ENCODE data around the gene HPDL.

Gene HPDL

GRCh38 chr1:45334308-45335245 lies 7.9 kb downstream of the HPDL start:
- no peak for DNase-seq (ENCODE audit: low read depth)
- no peak overlapping the region for H3K4me3 ChIP-seq (ENCODE audit: low read depth, low read length)
- TF ChIP-seq CTCF (IDR thresholded peaks at IDR 0.05; ENCODE audit: control insufficient read depth, extremely low read depth, insufficient read depth), result no peak

DNA sequence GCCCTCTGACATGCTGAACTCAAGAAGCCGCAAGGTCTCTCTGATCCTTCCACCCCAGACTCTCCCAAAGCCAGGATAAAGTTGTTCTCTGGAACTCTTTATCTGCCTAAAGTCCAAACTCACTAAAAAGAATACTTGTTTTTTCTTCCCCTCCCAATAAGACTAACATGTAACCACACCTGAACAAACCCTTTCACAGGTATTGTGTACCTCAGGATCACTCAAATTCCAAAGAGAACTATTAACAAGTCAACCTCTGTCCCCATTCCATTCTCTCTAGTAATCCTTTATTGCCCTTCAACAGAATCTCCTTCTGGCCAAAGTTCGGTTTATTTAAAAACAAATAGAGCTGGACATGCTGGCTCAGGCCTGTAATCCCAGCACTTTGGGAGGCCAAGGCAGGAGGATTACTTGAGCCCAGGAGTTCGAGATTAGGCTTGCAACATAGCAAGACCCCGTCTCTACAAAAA lies 9.2 kb downstream of the HPDL start:
- no peak for TF ChIP-seq CTCF (IDR thresholded peaks at IDR 0.05; ENCODE audit: control insufficient read depth, extremely low read depth, insufficient read depth)
- DNase-seq (ENCODE audit: low read depth), result no peak
- H3K4me3 ChIP-seq (ENCODE audit: low read depth, low read length), result no peak overlapping the region

DNA sequence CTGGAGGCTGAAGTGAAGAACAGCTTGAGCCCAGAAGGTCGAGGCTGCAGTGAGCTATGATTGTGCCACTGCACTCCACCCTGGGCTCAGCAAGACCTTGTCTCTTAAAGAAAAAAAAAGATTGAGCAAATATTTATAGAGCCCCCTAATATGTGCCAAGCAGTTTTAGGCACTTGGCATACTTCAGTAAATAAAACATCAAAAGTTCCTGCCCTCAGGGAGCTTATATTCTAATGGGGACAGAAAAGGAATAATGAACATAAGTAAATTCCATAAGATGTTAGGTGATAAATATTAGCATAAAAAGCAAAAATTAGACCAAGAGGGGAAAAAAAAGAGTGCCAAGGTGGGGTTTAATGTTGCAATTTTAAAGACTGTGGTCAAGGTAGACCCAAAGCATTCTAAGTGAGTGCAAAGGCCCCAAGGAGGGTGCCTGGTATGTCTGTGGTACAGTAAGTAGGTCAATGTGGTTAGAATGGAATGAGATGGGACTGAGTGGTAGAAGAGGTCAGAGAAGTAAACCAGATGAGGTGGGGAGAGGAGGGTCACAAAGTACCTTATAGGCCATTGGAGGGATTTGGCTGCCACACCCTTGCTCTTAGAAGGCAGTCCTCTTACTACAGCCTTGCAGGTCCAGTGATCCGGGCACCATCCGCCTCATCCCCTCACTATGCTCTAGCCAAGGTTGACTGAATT lies 11.1 kb downstream of the HPDL start:
- H3K4me3 ChIP-seq (ENCODE audit: low read depth, low read length), result no peak overlapping the region
- DNase-seq (ENCODE audit: low read depth), result no peak
- TF ChIP-seq CTCF (IDR thresholded peaks at IDR 0.05; ENCODE audit: control insufficient read depth, extremely low read depth, insufficient read depth), result no peak

GRCh38 chr1:45339789-45340558 lies 13.3 kb downstream of the HPDL start, which contains the start of the genes MUTYH and TOE1:
MUTYH (minus strand) TSS chr1:45340440; CDS start chr1:45334505, 5,935 bp downstream.
TOE1 (plus strand) TSS chr1:45340170; CDS start chr1:45340253, 83 bp downstream.
- no peak for TF ChIP-seq CTCF (IDR thresholded peaks at IDR 0.05; ENCODE audit: control insufficient read depth, extremely low read depth, insufficient read depth)
- peak within 1 kb of the TSS; percentile 87 for H3K4me3 ChIP-seq (ENCODE audit: low read depth, low read length)
- DNase-seq (ENCODE audit: low read depth), result peak; percentile 79

- DNase-seq (ENCODE audit: low read depth), result no peak
- peak overlapping the region; percentile 87 for H3K4me3 ChIP-seq (ENCODE audit: low read depth, low read length)
- no peak for TF ChIP-seq CTCF (IDR thresholded peaks at IDR 0.05; ENCODE audit: control insufficient read depth, extremely low read depth, insufficient read depth)
These were observed 14.2 kb downstream of the HPDL start for GRCh38 chr1:45340816-45341466.

- no peak for DNase-seq (ENCODE audit: low read depth)
- TF ChIP-seq CTCF (IDR thresholded peaks at IDR 0.05; ENCODE audit: control insufficient read depth, extremely low read depth, insufficient read depth), result no peak
- H3K4me3 ChIP-seq (ENCODE audit: low read depth, low read length), result no peak overlapping the region
These were observed 17.8 kb downstream of the HPDL start for GRCh38 chr1:45344499-45344898.

Measured in LNCaP clone FGC (cell line).